Measurements from ENCODE around the gene GPS1. TPM values are rescaled to one million over a fixed set of nuclear protein-coding genes. Genes with fewer than 3 reads are reported as not detected.

The GPS1 gene
- total and polyA plus RNA-seq, 4 donors, result 63.4 to 165 (median 138) TPM

- peaks cover 100% of the 10 kb centered on the region for H3K36me3 ChIP-seq (ENCODE audit: control insufficient read depth, insufficient read depth, low read length)
- no peak overlapping the region for H3K4me3 ChIP-seq (ENCODE audit: low read depth, low read length)
- no peaks in the 10 kb centered on the region for H3K27me3 ChIP-seq (ENCODE audit: control insufficient read depth, insufficient read depth, low read length)
- H3K27ac ChIP-seq (ENCODE audit: low read depth, low read length), result no peak overlapping the region
- H3K4me1 ChIP-seq (ENCODE audit: control insufficient read depth, insufficient read depth, low read length), result no peaks in the 10 kb centered on the region
- no peak for DNase-seq (ENCODE audit: low read depth in 4 of 6, low spot score in 6 of 6)
- no peaks in the 10 kb centered on the region for H3K9me3 ChIP-seq (ENCODE audit: control insufficient read depth, insufficient read depth, low read length)
- whole genome bisulfite sequencing (ENCODE audit: insufficient coverage), result 95% methylated on average over 44 of the region's 48 CpGs
Measured at GRCh38 chr17:82087961-82088837, 36.5 kb downstream of the GPS1 start.

- Histone ChIP-seq H3K27me3 (ENCODE audit: control insufficient read depth, insufficient read depth, low read length) (no peaks in the 10 kb centered on the region), H3K36me3 (ENCODE audit: control insufficient read depth, insufficient read depth, low read length) (peaks cover 100% of the 10 kb centered on the region), H3K9me3 (ENCODE audit: control insufficient read depth, insufficient read depth, low read length) (no peaks in the 10 kb centered on the region), H3K27ac (ENCODE audit: low read depth, low read length) (no peak overlapping the region), H3K4me1 (ENCODE audit: control insufficient read depth, insufficient read depth, low read length) (no peaks in the 10 kb centered on the region), H3K4me3 (ENCODE audit: low read depth, low read length) (no peak overlapping the region)
- no peak for DNase-seq (ENCODE audit: low read depth in 4 of 6, low spot score in 6 of 6)
- WGBS (ENCODE audit: insufficient coverage), result 96% methylated on average over 47 of the region's 47 CpGs
Measured at GRCh38 chr17:82088838-82089722, 37.4 kb downstream of the GPS1 start.

GRCh38 chr17:82089723-82090548 is 38.2 kb downstream of the GPS1 start:
- H3K4me1 ChIP-seq (ENCODE audit: control insufficient read depth, insufficient read depth, low read length), result no peaks in the 10 kb centered on the region
- H3K4me3 ChIP-seq (ENCODE audit: low read depth, low read length), result no peak overlapping the region
- H3K36me3 ChIP-seq (ENCODE audit: control insufficient read depth, insufficient read depth, low read length), result peaks cover 100% of the 10 kb centered on the region
- WGBS (ENCODE audit: insufficient coverage), result 90% methylated on average over 26 of the region's 29 CpGs
- no peaks in the 10 kb centered on the region for H3K27me3 ChIP-seq (ENCODE audit: control insufficient read depth, insufficient read depth, low read length)
- H3K9me3 ChIP-seq (ENCODE audit: control insufficient read depth, insufficient read depth, low read length), result no peaks in the 10 kb centered on the region
- DNase-seq (ENCODE audit: low read depth in 4 of 6, low spot score in 6 of 6), result no peak
- no peak overlapping the region for H3K27ac ChIP-seq (ENCODE audit: low read depth, low read length)

- H3K9me3 ChIP-seq (ENCODE audit: control insufficient read depth, insufficient read depth, low read length), result no peaks in the 10 kb centered on the region
- H3K27me3 ChIP-seq (ENCODE audit: control insufficient read depth, insufficient read depth, low read length), result no peaks in the 10 kb centered on the region
- no peak for DNase-seq (ENCODE audit: low read depth in 4 of 6, low spot score in 6 of 6)
- WGBS (ENCODE audit: insufficient coverage), result 94% methylated on average over 25 of the region's 29 CpGs
- no peak overlapping the region for H3K27ac ChIP-seq (ENCODE audit: low read depth, low read length)
- peaks cover 5% of the 10 kb centered on the region for H3K4me1 ChIP-seq (ENCODE audit: control insufficient read depth, insufficient read depth, low read length)
- H3K4me3 ChIP-seq (ENCODE audit: low read depth, low read length), result no peak overlapping the region
- peaks cover 100% of the 10 kb centered on the region for H3K36me3 ChIP-seq (ENCODE audit: control insufficient read depth, insufficient read depth, low read length)
Measured at GRCh38 chr17:82090549-82091263, 39.0 kb downstream of the GPS1 start.

GRCh38 chr17:82091264-82092066 is 39.8 kb downstream of the GPS1 start:
- no peaks in the 10 kb centered on the region for H3K9me3 ChIP-seq (ENCODE audit: control insufficient read depth, insufficient read depth, low read length)
- no peak for DNase-seq (ENCODE audit: low read depth in 4 of 6, low spot score in 6 of 6)

GRCh38 chr17:82092094-82092586 is 40.4 kb downstream of the GPS1 start:
- Histone ChIP-seq H3K36me3 (ENCODE audit: control insufficient read depth, insufficient read depth, low read length) (peaks cover 100% of the 10 kb centered on the region), H3K27me3 (ENCODE audit: control insufficient read depth, insufficient read depth, low read length) (no peaks in the 10 kb centered on the region), H3K27ac (ENCODE audit: low read depth, low read length) (no peak overlapping the region), H3K4me3 (ENCODE audit: low read depth, low read length) (no peak overlapping the region), H3K9me3 (ENCODE audit: control insufficient read depth, insufficient read depth, low read length) (no peaks in the 10 kb centered on the region), H3K4me1 (ENCODE audit: control insufficient read depth, insufficient read depth, low read length) (peaks cover 20% of the 10 kb centered on the region)
- WGBS (ENCODE audit: insufficient coverage), result 95% methylated on average over 22 of the region's 23 CpGs
- no peak for DNase-seq (ENCODE audit: low read depth in 4 of 6, low spot score in 6 of 6)

More at GRCh38 chr17:82091264-82092066, 39.8 kb downstream of the GPS1 start:
- peaks cover 13% of the 10 kb centered on the region for H3K4me1 ChIP-seq (ENCODE audit: control insufficient read depth, insufficient read depth, low read length)
- H3K4me3 ChIP-seq (ENCODE audit: low read depth, low read length), result no peak overlapping the region
- 97% methylated on average over 37 of the region's 37 CpGs for WGBS (ENCODE audit: insufficient coverage)
- no peak overlapping the region for H3K27ac ChIP-seq (ENCODE audit: low read depth, low read length)
- no peaks in the 10 kb centered on the region for H3K27me3 ChIP-seq (ENCODE audit: control insufficient read depth, insufficient read depth, low read length)
- H3K36me3 ChIP-seq (ENCODE audit: control insufficient read depth, insufficient read depth, low read length), result peaks cover 100% of the 10 kb centered on the region

- peaks cover 96% of the 10 kb centered on the region for H3K36me3 ChIP-seq (ENCODE audit: control insufficient read depth, insufficient read depth, low read length)
- no peak overlapping the region for H3K4me3 ChIP-seq (ENCODE audit: low read depth, low read length)
- no peaks in the 10 kb centered on the region for H3K27me3 ChIP-seq (ENCODE audit: control insufficient read depth, insufficient read depth, low read length)
- no peaks in the 10 kb centered on the region for H3K9me3 ChIP-seq (ENCODE audit: control insufficient read depth, insufficient read depth, low read length)
- 95% methylated on average over 20 of the region's 20 CpGs for WGBS (ENCODE audit: insufficient coverage)
- peaks cover 20% of the 10 kb centered on the region for H3K4me1 ChIP-seq (ENCODE audit: control insufficient read depth, insufficient read depth, low read length)
- no peak for DNase-seq (ENCODE audit: low read depth in 4 of 6, low spot score in 6 of 6)
- no peak overlapping the region for H3K27ac ChIP-seq (ENCODE audit: low read depth, low read length)
Measured at GRCh38 chr17:82092628-82092994, 40.9 kb downstream of the GPS1 start.

GRCh38 chr17:82092995-82093751 is 41.5 kb downstream of the GPS1 start:
- Histone ChIP-seq H3K4me1 (ENCODE audit: control insufficient read depth, insufficient read depth, low read length) (peaks cover 20% of the 10 kb centered on the region), H3K36me3 (ENCODE audit: control insufficient read depth, insufficient read depth, low read length) (peaks cover 91% of the 10 kb centered on the region), H3K27ac (ENCODE audit: low read depth, low read length) (no peak overlapping the region), H3K4me3 (ENCODE audit: low read depth, low read length) (no peak overlapping the region), H3K9me3 (ENCODE audit: control insufficient read depth, insufficient read depth, low read length) (no peaks in the 10 kb centered on the region), H3K27me3 (ENCODE audit: control insufficient read depth, insufficient read depth, low read length) (no peaks in the 10 kb centered on the region)
- WGBS (ENCODE audit: insufficient coverage), result 95% methylated on average over 36 of the region's 40 CpGs
- DNase-seq (ENCODE audit: low read depth in 4 of 6, low spot score in 6 of 6), result no peak

Measured in spinal cord (tissue), 10 donors.